Measurements from ENCODE around the gene RPL14. TPM values are rescaled to one million over a fixed set of nuclear protein-coding genes. Genes with fewer than 3 reads are reported as not detected.
A peak's percentile ranks its signal among the peaks of the same experiment; 100 is the strongest.
"Not testable (repeated sequence)": the region's sequence is repeated elsewhere in the genome, so short reads cannot be mapped to it uniquely, and the experiment has no call there.

Gene RPL14
- total RNA-seq, 1 donor from 2014 or later, result 1,394 TPM

GRCh38 chr3:40462838-40463237 is 5.7 kb downstream of the RPL14 start:
- DNase-seq (ENCODE audit: low spot score), result not testable (repeated sequence)

GRCh38 chr3:40463579-40463978 is 6.4 kb downstream of the RPL14 start:
- DNase-seq (ENCODE audit: low spot score), result no peak

- DNase-seq (ENCODE audit: low spot score), result no peak
These were observed 7.4 kb downstream of the RPL14 start for GRCh38 chr3:40464339-40465110.

- DNase-seq (ENCODE audit: low spot score), result no peak
These were observed 7.9 kb downstream of the RPL14 start for GRCh38 chr3:40465111-40465407.

GRCh38 chr3:40465456-40465855 is 8.3 kb downstream of the RPL14 start:
- DNase-seq (ENCODE audit: low spot score), result no peak

GRCh38 chr3:40468018-40468417 is 10.9 kb downstream of the RPL14 start:
- DNase-seq (ENCODE audit: low spot score), result no peak

GRCh38 chr3:40470701-40471100 is 13.6 kb downstream of the RPL14 start:
- no peak for DNase-seq (ENCODE audit: low spot score)

GRCh38 chr3:40476478-40477470 is 19.6 kb downstream of the RPL14 start, which contains the start of gene ZNF619:
ZNF619 (plus strand) TSS chr3:40477122; CDS start chr3:40477980, 858 bp downstream.
- DNase-seq (ENCODE audit: low spot score), result peak; percentile 92

- no peak for DNase-seq (ENCODE audit: low spot score)
These were observed 20.5 kb downstream of the RPL14 start for GRCh38 chr3:40477666-40478065.

GRCh38 chr3:40487172-40487571 is 30.0 kb downstream of the RPL14 start:
- no peak for DNase-seq (ENCODE audit: low spot score)

GRCh38 chr3:40490916-40491315 is 33.8 kb downstream of the RPL14 start:
- DNase-seq (ENCODE audit: low spot score), result no peak

GRCh38 chr3:40494698-40495097 is 37.6 kb downstream of the RPL14 start:
- DNase-seq (ENCODE audit: low spot score), result no peak

GRCh38 chr3:40497288-40497687 is 40.1 kb downstream of the RPL14 start:
- DNase-seq (ENCODE audit: low spot score), result no peak

GRCh38 chr3:40499952-40500351 is 42.8 kb downstream of the RPL14 start:
- DNase-seq (ENCODE audit: low spot score), result no peak

GRCh38 chr3:40502034-40502433 is 44.9 kb downstream of the RPL14 start:
- DNase-seq (ENCODE audit: low spot score), result no peak

- DNase-seq (ENCODE audit: low spot score), result no peak
These were observed 47.7 kb downstream of the RPL14 start for GRCh38 chr3:40504636-40505430.

GRCh38 chr3:40505599-40506462 is 48.7 kb downstream of the RPL14 start, which contains the start of gene ZNF620:
ZNF620 (plus strand) TSS chr3:40506039; CDS start chr3:40506353, 314 bp downstream.
- DNase-seq (ENCODE audit: low spot score), result peak; percentile 90

GRCh38 chr3:40511031-40511718 is 54.0 kb downstream of the RPL14 start:
- DNase-seq (ENCODE audit: low spot score), result no peak

GRCh38 chr3:40516201-40516600 is 59.1 kb downstream of the RPL14 start:
- no peak for DNase-seq (ENCODE audit: low spot score)

GRCh38 chr3:40518067-40518466 is 60.9 kb downstream of the RPL14 start:
- no peak for DNase-seq (ENCODE audit: low spot score)
